ENCODE results near the gene SEPTIN5.

The SEPTIN5 gene

GRCh38 chr22:19717691-19718455 is 3.6 kb downstream of the SEPTIN5 start:
- peak; percentile 55 for DNase-seq (ENCODE audit: low read depth, low spot score)
- peak; percentile 70 for TF ChIP-seq CTCF (IDR thresholded peaks at IDR 0.05; ENCODE audit: low read depth, low read length)
- peak overlapping the region; percentile 45 for H3K4me3 ChIP-seq (ENCODE audit: low read depth, low read length)
- in situ Hi-C loops (cut with HindIII; ENCODE audit: low sequenced_read_pairs) = no loop called here

- H3K4me3 ChIP-seq (ENCODE audit: low read depth, low read length) = peak overlapping the region; percentile 45
- DNase-seq (ENCODE audit: low read depth, low spot score) = no peak
- no peak for TF ChIP-seq CTCF (IDR thresholded peaks at IDR 0.05; ENCODE audit: low read depth, low read length)
- in situ Hi-C loops (cut with HindIII; ENCODE audit: low sequenced_read_pairs) = no loop called here
These were observed 4.2 kb downstream of the SEPTIN5 start for GRCh38 chr22:19718456-19719049.

GRCh38 chr22:19719050-19719482 is 4.8 kb downstream of the SEPTIN5 start:
- TF ChIP-seq CTCF (IDR thresholded peaks at IDR 0.05; ENCODE audit: low read depth, low read length) = no peak
- in situ Hi-C loops (cut with HindIII; ENCODE audit: low sequenced_read_pairs) = no loop called here
- no peak for DNase-seq (ENCODE audit: low read depth, low spot score)
- peak overlapping the region; percentile 2 for H3K4me3 ChIP-seq (ENCODE audit: low read depth, low read length)

GRCh38 chr22:19719488-19720021 is 5.3 kb downstream of the SEPTIN5 start:
- H3K4me3 ChIP-seq (ENCODE audit: low read depth, low read length) = no peak overlapping the region
- DNase-seq (ENCODE audit: low read depth, low spot score) = no peak
- in situ Hi-C loops (cut with HindIII; ENCODE audit: low sequenced_read_pairs) = no loop called here
- no peak for TF ChIP-seq CTCF (IDR thresholded peaks at IDR 0.05; ENCODE audit: low read depth, low read length)

- H3K4me3 ChIP-seq (ENCODE audit: low read depth, low read length) = no peak overlapping the region
- no peak for DNase-seq (ENCODE audit: low read depth, low spot score)
- no peak for TF ChIP-seq CTCF (IDR thresholded peaks at IDR 0.05; ENCODE audit: low read depth, low read length)
- in situ Hi-C loops (cut with HindIII; ENCODE audit: low sequenced_read_pairs) = no loop called here
These were observed 6.0 kb downstream of the SEPTIN5 start for GRCh38 chr22:19720150-19720827.

- H3K4me3 ChIP-seq (ENCODE audit: low read depth, low read length) = no peak overlapping the region
These were observed 6.7 kb downstream of the SEPTIN5 start for GRCh38 chr22:19720999-19721329.

More at GRCh38 chr22:19720999-19721329, 6.7 kb downstream of the SEPTIN5 start:
- in situ Hi-C loops (cut with HindIII; ENCODE audit: low sequenced_read_pairs) = no loop called here
- TF ChIP-seq CTCF (IDR thresholded peaks at IDR 0.05; ENCODE audit: low read depth, low read length) = no peak
- DNase-seq (ENCODE audit: low read depth, low spot score) = no peak
